Right kidney (tissue), 1 donor: ENCODE data around the gene FOXL1.

Source experiments
- DNase-seq: peaks from one replicate; pipeline ENCODE4 v3.0.0-alpha.2; 2016

FOXL1 gene

GRCh38 chr16:86604436-86605193, 26.3 kb downstream of the FOXL1 start:
- no peak for DNase-seq

DNA sequence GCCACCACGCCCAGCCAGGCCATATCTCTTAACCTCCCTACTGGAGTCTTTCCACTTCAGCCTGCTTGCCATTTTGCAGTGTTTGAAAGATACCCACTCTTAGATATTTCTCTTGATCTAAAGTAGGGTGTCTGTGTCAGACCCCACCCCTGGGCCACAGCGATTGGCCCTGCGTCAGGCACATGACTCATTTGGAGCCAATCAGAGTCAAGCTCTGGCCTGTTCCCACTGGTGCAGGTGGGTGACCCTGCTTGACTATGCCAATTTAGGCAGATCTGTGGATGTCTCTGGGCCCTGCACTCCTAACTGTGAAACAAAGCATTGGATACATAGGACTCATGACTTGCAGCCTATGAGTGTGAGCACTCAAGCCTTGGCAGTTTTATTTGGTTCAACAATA, 27.6 kb downstream of the FOXL1 start:
- no peak for DNase-seq

DNA sequence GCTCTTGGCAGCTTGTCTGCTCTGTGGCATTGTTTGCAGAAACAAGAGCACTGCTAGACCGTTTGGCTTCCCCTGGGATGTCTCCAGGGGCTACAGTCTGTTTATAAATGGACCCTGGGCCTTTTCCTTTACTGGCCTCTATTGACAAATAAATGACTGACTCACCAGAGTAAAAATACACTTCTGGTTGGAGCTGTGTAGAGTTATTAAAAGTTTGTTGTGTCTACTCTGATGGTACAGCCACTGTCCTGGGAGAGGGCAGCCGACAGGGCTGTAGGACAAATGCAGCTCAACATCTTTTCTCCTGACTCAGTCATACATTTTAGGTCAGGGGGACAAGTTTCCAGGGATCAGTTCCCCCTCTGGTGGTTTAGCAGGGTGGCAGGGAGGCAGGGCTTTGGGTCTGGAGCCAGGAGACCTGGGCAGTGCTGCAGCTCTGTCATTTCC, 30.0 kb downstream of the FOXL1 start:
- DNase-seq, result no peak

- DNase-seq, result no peak
Observed at GRCh38 chr16:86609115-86609514, 30.8 kb downstream of the FOXL1 start.

- DNase-seq, result no peak
Observed at GRCh38 chr16:86609661-86610060, 31.3 kb downstream of the FOXL1 start.

GRCh38 chr16:86610779-86611524, 32.6 kb downstream of the FOXL1 start:
- DNase-seq, result peak; percentile 41

GRCh38 chr16:86611525-86611855, 33.1 kb downstream of the FOXL1 start:
- peak; percentile 49 for DNase-seq

GRCh38 chr16:86611941-86612340, 33.6 kb downstream of the FOXL1 start:
- no peak for DNase-seq

- no peak for DNase-seq
Observed at GRCh38 chr16:86614699-86615098, 36.4 kb downstream of the FOXL1 start.

DNA sequence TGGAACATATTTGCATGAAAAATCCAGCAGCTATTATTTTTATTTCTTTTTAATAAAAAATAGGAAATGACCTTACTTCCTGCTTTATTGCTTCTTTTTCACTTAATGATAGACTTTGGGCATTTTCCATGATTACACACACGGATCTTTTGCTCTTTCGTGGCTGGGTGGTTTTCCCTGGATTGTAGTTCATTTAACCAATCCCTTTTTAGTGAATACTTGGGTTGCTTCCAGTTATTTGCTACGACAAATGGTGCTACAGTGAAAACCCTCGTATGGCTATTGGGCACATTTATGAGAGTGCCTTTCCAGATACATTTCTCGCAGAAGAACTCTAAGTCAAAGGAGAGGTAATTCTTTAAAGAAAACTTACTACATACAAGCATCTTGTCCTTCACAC, 38.6 kb downstream of the FOXL1 start:
- no peak for DNase-seq

- DNase-seq, result no peak
Observed at GRCh38 chr16:86618431-86619238, 40.3 kb downstream of the FOXL1 start.

DNA sequence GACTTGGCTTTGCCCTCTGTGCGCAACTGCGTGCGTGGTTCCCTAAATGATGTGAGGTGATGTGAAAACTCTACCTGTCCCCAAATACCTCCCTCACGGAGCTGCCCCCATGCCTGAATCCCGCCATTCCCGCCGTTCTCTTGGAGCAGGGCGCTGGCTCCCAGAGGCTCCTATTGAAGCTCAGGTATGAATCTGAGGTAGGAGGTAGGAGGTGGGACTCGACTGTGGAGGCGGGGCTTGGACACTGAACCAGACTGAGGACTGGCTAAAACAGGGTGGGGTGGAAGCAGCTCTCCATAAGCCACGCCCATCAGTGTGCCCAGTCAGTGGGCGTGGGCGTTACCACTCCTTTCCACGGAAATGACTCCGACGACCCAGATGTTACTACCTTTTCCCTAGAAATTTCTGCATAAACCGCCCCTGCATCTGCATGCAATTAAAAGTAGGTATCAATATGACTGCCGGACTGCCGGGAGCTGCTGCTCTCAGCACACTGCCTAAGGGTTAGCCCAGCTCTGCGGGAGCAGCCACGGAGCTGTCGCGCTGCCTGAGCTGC, 41.0 kb downstream of the FOXL1 start:
- no peak for DNase-seq

GRCh38 chr16:86620184-86620583, 41.8 kb downstream of the FOXL1 start:
- no peak for DNase-seq

DNA sequence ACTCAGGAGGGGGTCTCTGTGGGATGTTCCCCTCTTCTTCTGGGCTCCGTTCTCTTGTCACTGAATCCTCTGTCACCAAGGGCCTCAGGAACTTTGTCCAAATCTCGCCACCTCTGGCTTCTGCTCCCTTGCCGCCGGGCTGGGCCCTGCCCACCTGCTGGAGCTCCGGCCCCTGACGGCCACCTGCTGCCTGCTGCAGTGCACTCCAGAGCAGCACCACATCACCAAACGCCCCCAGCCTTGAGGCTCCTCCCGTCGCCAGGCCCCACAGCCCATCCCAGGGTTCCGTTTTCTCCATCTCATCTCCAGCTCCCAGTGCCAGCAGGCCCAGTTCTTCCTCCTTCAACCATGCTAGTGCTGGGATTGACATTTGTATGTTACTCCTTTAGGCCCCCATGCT, 43.6 kb downstream of the FOXL1 start:
- no peak for DNase-seq

DNA sequence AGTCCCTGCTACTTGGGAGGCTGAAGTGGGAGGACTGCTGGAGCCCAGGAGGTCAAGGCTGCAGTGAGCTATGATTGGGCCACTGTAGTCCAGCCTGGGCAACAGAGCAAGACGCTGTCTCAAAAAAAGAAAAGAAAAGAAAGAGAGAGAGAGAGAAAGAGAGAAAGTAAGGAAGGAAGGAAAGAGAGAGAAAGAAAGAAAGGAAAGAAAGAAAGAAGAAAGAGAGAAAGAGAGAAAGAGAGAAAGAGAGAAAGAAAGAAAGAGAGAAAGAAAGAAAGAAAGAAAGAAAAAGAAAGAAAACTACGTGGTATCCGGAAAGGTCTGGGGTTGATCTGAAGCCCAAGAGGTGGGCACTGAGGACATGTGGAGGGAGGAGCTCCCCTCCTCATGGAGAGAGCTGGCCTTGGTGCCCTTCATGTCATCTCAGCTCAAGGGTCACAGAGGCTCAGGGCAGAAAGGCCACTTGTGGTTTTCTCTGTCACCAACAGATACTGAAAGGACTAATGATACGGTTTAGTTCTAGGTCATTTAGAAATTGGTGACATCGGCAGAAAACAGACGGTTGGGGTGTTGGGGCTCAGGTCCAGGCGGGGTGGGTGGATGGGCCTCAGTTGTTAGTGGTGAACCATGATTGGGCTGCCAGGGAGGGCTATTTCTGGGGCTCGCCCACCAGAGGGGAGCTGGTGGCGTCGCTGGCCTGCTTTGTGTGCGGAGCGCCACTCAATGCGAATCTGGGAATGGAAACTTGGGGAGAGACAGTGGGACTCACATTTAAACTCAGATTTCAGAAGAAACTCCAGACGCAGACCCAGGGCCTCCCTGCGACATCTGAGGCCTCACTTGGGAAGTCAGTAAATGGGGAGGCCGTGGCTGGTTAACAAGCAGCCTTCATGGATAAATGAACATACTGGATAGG, 44.6 kb downstream of the FOXL1 start:
- DNase-seq, result no peak

DNA sequence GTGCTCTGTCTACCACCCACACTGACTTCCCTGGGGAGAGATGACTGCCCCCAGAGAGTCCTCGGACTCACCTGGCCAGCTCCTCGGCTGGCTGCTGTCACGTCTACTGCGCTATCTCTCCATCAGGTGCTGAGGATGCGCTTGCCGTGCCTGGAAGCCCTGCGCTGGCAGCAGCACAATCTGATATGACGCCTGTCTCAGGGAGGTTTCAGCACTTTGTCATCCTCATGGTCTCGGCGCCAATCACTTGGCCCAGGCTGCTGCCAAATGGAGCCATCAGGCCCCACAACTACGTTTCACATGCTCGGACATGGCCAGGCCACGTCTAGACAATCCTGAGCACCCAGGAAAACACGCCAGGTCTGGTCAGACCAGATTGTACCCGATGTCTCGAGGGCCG, 46.7 kb downstream of the FOXL1 start:
- no peak for DNase-seq

- no peak for DNase-seq
Observed at GRCh38 chr16:86625821-86626220, 47.5 kb downstream of the FOXL1 start.

GRCh38 chr16:86626284-86626683, 47.9 kb downstream of the FOXL1 start:
- no peak for DNase-seq

DNA sequence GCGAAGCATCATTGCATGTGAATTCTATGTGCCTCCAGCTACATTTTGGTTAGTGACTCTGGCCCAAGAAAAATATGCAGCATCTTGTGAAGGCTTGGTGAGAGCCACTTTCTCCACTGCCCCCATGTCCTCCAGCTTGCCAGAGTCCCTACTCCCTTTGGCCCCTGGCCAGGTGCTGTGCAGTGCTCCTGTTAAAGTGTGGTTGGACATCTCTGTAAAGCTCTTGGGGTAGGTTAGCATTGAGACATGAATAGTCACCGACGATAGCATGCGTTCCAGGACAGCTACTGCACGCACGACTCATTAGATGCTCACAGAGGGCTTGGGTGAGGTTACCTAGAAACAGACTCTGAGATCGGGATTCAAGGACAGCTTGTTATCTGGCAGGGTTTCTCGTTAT, 48.6 kb downstream of the FOXL1 start:
- DNase-seq, result no peak

- DNase-seq, result no peak
Observed at GRCh38 chr16:86628614-86629013, 50.3 kb downstream of the FOXL1 start.

DNA sequence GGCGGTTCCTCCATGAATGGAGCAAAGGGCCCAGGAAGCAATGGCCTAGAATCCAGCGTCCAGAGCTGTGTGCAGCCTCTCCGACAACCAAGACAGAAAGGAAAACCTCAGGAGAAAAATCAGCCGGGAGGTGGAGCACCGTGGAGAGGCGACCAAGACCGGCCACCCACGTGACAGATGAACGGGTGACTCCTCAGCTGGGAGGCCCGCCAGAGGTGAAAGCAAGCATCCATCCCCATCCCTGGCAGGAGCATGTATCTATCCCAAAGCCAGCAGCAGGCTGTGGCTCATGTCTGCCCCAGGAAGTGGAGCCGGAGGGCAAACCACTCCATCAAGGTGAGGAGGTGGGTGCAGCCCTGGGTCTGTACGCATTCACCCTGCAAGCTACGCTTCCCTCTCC, 52.1 kb downstream of the FOXL1 start:
- no peak for DNase-seq

DNA sequence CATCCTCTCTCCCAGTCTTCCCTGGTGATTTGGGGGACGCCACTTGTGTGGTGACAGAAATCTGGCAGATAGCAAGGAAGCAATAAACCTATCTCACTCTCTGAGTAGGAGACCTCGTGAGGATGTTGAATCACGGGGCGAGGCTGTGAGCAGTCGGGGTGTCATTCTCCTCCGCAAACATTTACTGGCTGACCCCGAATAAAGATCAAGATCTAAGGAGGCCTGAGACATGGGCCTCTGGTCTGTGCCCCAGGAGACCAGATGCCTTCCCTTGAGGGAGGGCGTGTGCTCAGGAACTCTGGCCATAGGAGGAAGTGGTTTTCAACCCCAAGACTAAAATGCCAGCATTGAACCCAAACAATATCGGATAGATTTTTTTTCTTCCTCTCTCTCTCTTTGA, 53.1 kb downstream of the FOXL1 start:
- DNase-seq, result no peak
